Subcutaneous abdominal adipose tissue (tissue), 5 donors: ENCODE data around the gene FARP1.
A peak's percentile ranks its signal among the peaks of the same experiment; 100 is the strongest.

Experiments used
- H3K27ac ChIP-seq: one replicate; pipeline ENCODE4 v1.7.0; 2013; ENCODE audit warnings: low read depth, mild to moderate bottlenecking, inconsistent platforms, low read length, moderate library complexity
- H3K27me3 ChIP-seq, 5 donors: one replicate each; pipeline ENCODE4 v1.7.0; 2013; ENCODE audit warnings: low read length in 5 of 5, inconsistent platforms in 1 of 5; ENCODE audit not compliant: control insufficient read depth in 5 of 5, insufficient read depth in 4 of 5
- H3K36me3 ChIP-seq, 5 donors: one replicate each; pipeline ENCODE4 v1.7.0; 2013; ENCODE audit warnings: low read length in 5 of 5; ENCODE audit not compliant: control insufficient read depth in 5 of 5, insufficient read depth in 5 of 5
- H3K4me1 ChIP-seq, 5 donors: one replicate each; pipeline ENCODE4 v1.7.0; 2013; ENCODE audit warnings: low read length in 5 of 5, mild to moderate bottlenecking in 3 of 5, moderate library complexity in 1 of 5; ENCODE audit not compliant: control insufficient read depth in 5 of 5, insufficient read depth in 5 of 5
- H3K4me3 ChIP-seq, 5 donors: one replicate each; pipeline ENCODE4 v1.7.0; 2013; ENCODE audit warnings: low read length in 5 of 5, low read depth in 1 of 5
- H3K9ac ChIP-seq, 5 donors: one replicate each; pipeline ENCODE4 v1.7.0; 2013; ENCODE audit warnings: low read length in 5 of 5, mild to moderate bottlenecking in 4 of 5, moderate library complexity in 3 of 5
- H3K9me3 ChIP-seq, 5 donors: one replicate each; pipeline ENCODE4 v1.7.0; 2013; ENCODE audit warnings: low read length in 5 of 5; ENCODE audit not compliant: control insufficient read depth in 5 of 5
- donor health status: healthy.
- donor health status: healthy.
- donor health status: healthy.
- donor health status: healthy.
- donor health status: healthy.

FARP1 gene

GRCh38 chr13:98129059-98129746, 13.7 kb upstream of the FARP1 start:
- Histone ChIP-seq H3K9ac (no peak overlapping the region), H3K27me3 (peaks cover 0 to 4% (median 0%) of the 10 kb centered on the region in 5 donors)

GRCh38 chr13:98133946-98134345, 8.9 kb upstream of the FARP1 start:
- H3K27ac ChIP-seq = no peak overlapping the region
- peaks cover 0 to 4% (median 0%) of the 10 kb centered on the region in 5 donors for H3K27me3 ChIP-seq

More at GRCh38 chr13:98129059-98129746, 13.7 kb upstream of the FARP1 start:
- Histone ChIP-seq H3K27ac (no peak overlapping the region), H3K4me3 (no peak overlapping the region), H3K4me1 (peaks cover 0 to 5% (median 0%) of the 10 kb centered on the region in 5 donors), H3K9me3 (peaks cover 0 to 7% (median 0%) of the 10 kb centered on the region in 5 donors), H3K36me3 (no peaks in the 10 kb centered on the region)

GRCh38 chr13:98134901-98135300, 8.0 kb upstream of the FARP1 start:
- Histone ChIP-seq H3K9me3 (no peaks in the 10 kb centered on the region), H3K4me1 (peaks cover 0 to 5% (median 0%) of the 10 kb centered on the region in 5 donors), H3K27ac (no peak overlapping the region), H3K9ac (no peak overlapping the region), H3K36me3 (no peaks in the 10 kb centered on the region), H3K4me3 (no peak overlapping the region), H3K27me3 (peaks cover 0 to 4% (median 0%) of the 10 kb centered on the region in 5 donors)

More at GRCh38 chr13:98133946-98134345, 8.9 kb upstream of the FARP1 start:
- H3K9ac ChIP-seq = no peak overlapping the region
- no peaks in the 10 kb centered on the region for H3K36me3 ChIP-seq
- peaks cover 0 to 5% (median 0%) of the 10 kb centered on the region in 5 donors for H3K4me1 ChIP-seq
- H3K4me3 ChIP-seq = no peak overlapping the region
- H3K9me3 ChIP-seq = no peaks in the 10 kb centered on the region

GRCh38 chr13:98141091-98141490, 1.8 kb upstream of the FARP1 start:
- Histone ChIP-seq H3K27ac (no peak overlapping the region), H3K9me3 (no peaks in the 10 kb centered on the region), H3K36me3 (no peaks in the 10 kb centered on the region), H3K9ac (no peak overlapping the region), H3K27me3 (no peaks in the 10 kb centered on the region), H3K4me3 (no peak overlapping the region), H3K4me1 (peaks cover 0 to 26% (median 23%) of the 10 kb centered on the region in 5 donors)

- Histone ChIP-seq H3K9ac (peak overlapping the region in 3 of 5 donors; percentile 51 to 71 (median 59)), H3K27me3 (no peaks in the 10 kb centered on the region), H3K4me3 (peak overlapping the region; percentile 52 to 83 (median 72)), H3K9me3 (no peaks in the 10 kb centered on the region), H3K36me3 (no peaks in the 10 kb centered on the region), H3K27ac (no peak overlapping the region), H3K4me1 (peaks cover 0 to 26% (median 23%) of the 10 kb centered on the region in 5 donors)
Observed at GRCh38 chr13:98141509-98142379, 1.1 kb upstream of the FARP1 start.

- Histone ChIP-seq H3K27ac (no peak overlapping the region), H3K9me3 (no peaks in the 10 kb centered on the region), H3K9ac (peak overlapping the region in 2 of 5 donors; percentile 51 to 70)
Observed at GRCh38 chr13:98143157-98143553, 261 bp downstream of the FARP1 start.

GRCh38 chr13:98143601-98144026, 720 bp downstream of the FARP1 start:
- Histone ChIP-seq H3K4me3 (peak overlapping the region; percentile 72 to 79 (median 72)), H3K36me3 (no peaks in the 10 kb centered on the region), H3K27ac (no peak overlapping the region), H3K27me3 (no peaks in the 10 kb centered on the region), H3K4me1 (peaks cover 0 to 26% (median 23%) of the 10 kb centered on the region in 5 donors), H3K9ac (peak overlapping the region in 4 of 5 donors; percentile 70 to 72 (median 72)), H3K9me3 (no peaks in the 10 kb centered on the region)

More at GRCh38 chr13:98143157-98143553, 261 bp downstream of the FARP1 start:
- Histone ChIP-seq H3K4me3 (peak overlapping the region in 4 of 5 donors; percentile 72 to 79 (median 72)), H3K27me3 (no peaks in the 10 kb centered on the region), H3K36me3 (no peaks in the 10 kb centered on the region), H3K4me1 (peaks cover 0 to 26% (median 23%) of the 10 kb centered on the region in 5 donors)

GRCh38 chr13:98144027-98144741, 1.3 kb downstream of the FARP1 start:
- Histone ChIP-seq H3K9ac (peak overlapping the region; percentile 70 to 76 (median 72)), H3K27ac (peak overlapping the region; percentile 46), H3K9me3 (no peaks in the 10 kb centered on the region), H3K4me1 (peaks cover 0 to 26% (median 23%) of the 10 kb centered on the region in 5 donors), H3K36me3 (no peaks in the 10 kb centered on the region), H3K4me3 (peak overlapping the region; percentile 72 to 79 (median 72)), H3K27me3 (no peaks in the 10 kb centered on the region)

GRCh38 chr13:98144801-98145350, 2.0 kb downstream of the FARP1 start:
- Histone ChIP-seq H3K27me3 (no peaks in the 10 kb centered on the region), H3K4me3 (peak overlapping the region in 4 of 5 donors; percentile 72 to 79 (median 72)), H3K9ac (peak overlapping the region in 2 of 5 donors; percentile 72 to 76), H3K9me3 (no peaks in the 10 kb centered on the region), H3K27ac (peak overlapping the region; percentile 46), H3K4me1 (peaks cover 0 to 26% (median 23%) of the 10 kb centered on the region in 5 donors), H3K36me3 (no peaks in the 10 kb centered on the region)
